CD14-positive monocyte (primary cell): ENCODE data around the gene LHFPL5. TPM values are rescaled to one million over a fixed set of nuclear protein-coding genes. Genes with fewer than 3 reads are reported as not detected.

Source experiments
- DNase-seq, 3 donors: peaks; one replicate each; pipeline ENCODE4 v3.0.0-alpha.2; 2011 to 2022
- H2AFZ ChIP-seq: 2 replicates; pipeline ENCODE4 v1.6.0; 2012; ENCODE audit warnings: mild to moderate bottlenecking, low read depth, low read length, inconsistent platforms; ENCODE audit not compliant: insufficient read depth, poor library complexity, severe bottlenecking
- H3K27ac ChIP-seq, 2 donors: 1 replicate in 1 of 2; 2 replicates in 1 of 2; pipeline ENCODE4 v1.5.1; 2012 to 2013; ENCODE audit warnings: low read length in 2 of 2, control low read depth in 1 of 2, inconsistent platforms in 1 of 2, low read depth in 1 of 2, mild to moderate bottlenecking in 1 of 2
- H3K27me3 ChIP-seq, 2 donors: one replicate each; pipeline versions ENCODE4 v1.6.0 to v1.6.1; 2011 to 2013; ENCODE audit warnings: low read length in 2 of 2; ENCODE audit not compliant: control insufficient read depth in 2 of 2, insufficient read depth in 2 of 2
- H3K36me3 ChIP-seq, 2 donors: replicated peaks in 1 of 2; 1 replicate in 1 of 2; 2 replicates in 1 of 2; pipeline versions ENCODE4 v1.5.1 to v1.6.1; 2012 to 2013; ENCODE audit warnings: low read length in 2 of 2, control low read depth in 1 of 2, inconsistent platforms in 1 of 2, mild to moderate bottlenecking in 1 of 2; ENCODE audit not compliant: insufficient read depth in 2 of 2, control insufficient read depth in 1 of 2
- H3K4me1 ChIP-seq, 2 donors: 1 replicate in 1 of 2; 2 replicates in 1 of 2; pipeline versions ENCODE4 v1.5.1 to v1.6.1; 2012 to 2013; ENCODE audit warnings: low read length in 2 of 2, control low read depth in 1 of 2, inconsistent platforms in 1 of 2, mild to moderate bottlenecking in 1 of 2, moderate library complexity in 1 of 2; ENCODE audit not compliant: insufficient read depth in 2 of 2, control insufficient read depth in 1 of 2
- H3K4me2 ChIP-seq: replicated peaks from 2 replicates; pipeline ENCODE3; 2012; ENCODE audit warnings: low read length, moderate library complexity, mild to moderate bottlenecking; ENCODE audit not compliant: poor library complexity, severe bottlenecking; ENCODE audit errors: extremely low read depth
- H3K4me3 ChIP-seq, 3 experiments: fragments of 200-600 bp in 1 of 3; sonication (generic) in 1 of 3; replicated peaks in 1 of 3; 1 replicate in 2 of 3; 2 replicates in 1 of 3; pipeline ENCODE4 v1.5.1; 2011 to 2013; ENCODE audit warnings: low read length in 3 of 3, mild to moderate bottlenecking in 3 of 3, control low read depth in 2 of 3, low read depth in 2 of 3, inconsistent platforms in 1 of 3, moderate library complexity in 1 of 3
- H3K79me2 ChIP-seq: 2 replicates; pipeline ENCODE4 v1.6.0; 2012; ENCODE audit warnings: mild to moderate bottlenecking, control low read depth, inconsistent platforms, low read length, moderate library complexity; ENCODE audit not compliant: insufficient read depth
- H3K9ac ChIP-seq: 2 replicates; pipeline ENCODE4 v1.6.0; 2017; ENCODE audit warnings: low read length, mild to moderate bottlenecking; ENCODE audit not compliant: insufficient read depth, poor library complexity, severe bottlenecking
- H3K9me3 ChIP-seq, 2 donors: replicated peaks in 1 of 2; 1 replicate in 1 of 2; 2 replicates in 1 of 2; pipeline versions ENCODE4 v1.5.1 to v1.6.1; 2012 to 2013; ENCODE audit warnings: low read length in 2 of 2, control low read depth in 1 of 2; ENCODE audit not compliant: control insufficient read depth in 1 of 2, insufficient read depth in 1 of 2
- H4K20me1 ChIP-seq: 2 replicates; pipeline ENCODE4 v1.6.0; 2012; ENCODE audit warnings: mild to moderate bottlenecking, low read length, control low read depth, moderate library complexity; ENCODE audit not compliant: insufficient read depth
- H3K27ac Mint-ChIP-seq, 7 donors: one replicate each; pipeline ENCODE4 v1.8.0; 2020; ENCODE audit warnings: mild to moderate bottlenecking in 7 of 7, mixed read lengths in 7 of 7, moderate library complexity in 6 of 7, inconsistent platforms in 2 of 7
- H3K27me3 Mint-ChIP-seq, 3 donors: one replicate each; pipeline ENCODE4 v1.8.0; 2021 to 2022; ENCODE audit warnings: low read depth in 3 of 3, mild to moderate bottlenecking in 3 of 3, mixed read lengths in 3 of 3, moderate library complexity in 3 of 3, inconsistent platforms in 1 of 3
- H3K36me3 Mint-ChIP-seq, 2 donors: one replicate each; pipeline ENCODE4 v1.8.0; 2020; ENCODE audit warnings: mixed read lengths in 2 of 2, inconsistent platforms in 1 of 2, mild to moderate bottlenecking in 1 of 2
- H3K4me1 Mint-ChIP-seq: one replicate; pipeline ENCODE4 v1.8.0; 2020; ENCODE audit warnings: mild to moderate bottlenecking, mixed read lengths
- H3K4me3 Mint-ChIP-seq, 2 donors: one replicate each; pipeline ENCODE4 v1.8.0; 2020; ENCODE audit warnings: mild to moderate bottlenecking in 2 of 2, mixed read lengths in 2 of 2, moderate library complexity in 1 of 2
- H3K9me3 Mint-ChIP-seq, 7 donors: one replicate each; pipeline ENCODE4 v1.8.0; 2020 to 2022; ENCODE audit warnings: mixed read lengths in 7 of 7, mild to moderate bottlenecking in 6 of 7, moderate library complexity in 6 of 7, inconsistent platforms in 2 of 7
- WGBS: methylation state at CpG from one replicate; pipeline ENCODE4 v1.1.5; 2013; ENCODE audit warnings: missing lambda C conversion rate; ENCODE audit not compliant: insufficient coverage; 5-methylcytosine and 5-hydroxymethylcytosine counted together
- intact Hi-C, 2 donors: fragments of 100-400 bp; cut with micrococcal nuclease; formaldehyde crosslinking; loops; one replicate each; pipeline versions ENCODE4 v1.15.0 to v1.15.1; 2023
- polyA plus RNA-seq, 3 donors: library from polyadenylated mRNA; depleted of rRNA in 1 of 3; unstranded in 2 of 3; stranded (reverse) in 1 of 3; fragments of 300-500 nt in 2 of 3; fragments of >200 nt in 1 of 3; fragmentation: Illumina TruSeq in 2 of 3; gene quantifications; 1 replicate in 2 of 3; 2 replicates in 1 of 3; pipeline ENCODE4 v1.2.3, GENCODE V29; 2012 to 2021
- TF ChIP-seq, protein P1 (sequence below): fragments of 200-600 bp; IDR thresholded peaks from one replicate; pipeline ENCODE4 v1.8.0; 2022; ENCODE audit warnings: antibody characterized with exemption, mild to moderate bottlenecking

LHFPL5 gene
- polyA plus RNA-seq, 3 donors: not detected

DNA sequence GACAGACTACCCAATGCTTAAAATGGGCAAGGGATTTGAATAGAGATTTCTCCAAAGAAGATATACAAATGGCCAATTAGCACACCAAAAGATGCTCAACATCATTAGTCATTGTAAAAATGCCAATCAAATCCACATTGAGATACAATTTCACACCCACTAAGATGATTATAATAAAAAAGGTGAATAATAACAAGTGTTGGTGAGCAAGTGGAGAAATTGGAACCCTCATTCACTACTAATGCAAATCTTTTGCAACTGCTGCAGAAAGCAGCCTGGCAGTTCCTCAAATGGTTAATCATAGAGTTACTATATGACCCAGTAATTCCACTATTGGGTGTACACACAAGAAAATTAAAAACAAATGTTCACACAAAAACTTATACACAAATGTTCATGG lies 12.4 kb downstream of the LHFPL5 start:
- Mint-ChIP-seq H3K27me3 (peaks cover 7 to 13% (median 10%) of the 10 kb centered on the region in 3 donors), H3K4me1 (no peaks in the 10 kb centered on the region), H3K9me3 (peaks cover 0 to 25% (median 18%) of the 10 kb centered on the region in 7 donors), H3K27ac (no peak overlapping the region), H3K36me3 (no peaks in the 10 kb centered on the region), H3K4me3 (no peak overlapping the region)
- H3K27me3 ChIP-seq: no peaks in the 10 kb centered on the region
- H3K27ac ChIP-seq: no peak overlapping the region
- H3K9me3 ChIP-seq: peaks cover 7 to 9% of the 10 kb centered on the region in 2 donors
- H3K4me1 ChIP-seq: no peaks in the 10 kb centered on the region
- H3K4me2 ChIP-seq: no peak overlapping the region
- no peaks in the 10 kb centered on the region for H3K36me3 ChIP-seq
- no peaks in the 10 kb centered on the region for H3K79me2 ChIP-seq
- no peaks in the 10 kb centered on the region for H4K20me1 ChIP-seq
- no peak overlapping the region for H2AFZ ChIP-seq
- TF ChIP-seq, protein P1, sequence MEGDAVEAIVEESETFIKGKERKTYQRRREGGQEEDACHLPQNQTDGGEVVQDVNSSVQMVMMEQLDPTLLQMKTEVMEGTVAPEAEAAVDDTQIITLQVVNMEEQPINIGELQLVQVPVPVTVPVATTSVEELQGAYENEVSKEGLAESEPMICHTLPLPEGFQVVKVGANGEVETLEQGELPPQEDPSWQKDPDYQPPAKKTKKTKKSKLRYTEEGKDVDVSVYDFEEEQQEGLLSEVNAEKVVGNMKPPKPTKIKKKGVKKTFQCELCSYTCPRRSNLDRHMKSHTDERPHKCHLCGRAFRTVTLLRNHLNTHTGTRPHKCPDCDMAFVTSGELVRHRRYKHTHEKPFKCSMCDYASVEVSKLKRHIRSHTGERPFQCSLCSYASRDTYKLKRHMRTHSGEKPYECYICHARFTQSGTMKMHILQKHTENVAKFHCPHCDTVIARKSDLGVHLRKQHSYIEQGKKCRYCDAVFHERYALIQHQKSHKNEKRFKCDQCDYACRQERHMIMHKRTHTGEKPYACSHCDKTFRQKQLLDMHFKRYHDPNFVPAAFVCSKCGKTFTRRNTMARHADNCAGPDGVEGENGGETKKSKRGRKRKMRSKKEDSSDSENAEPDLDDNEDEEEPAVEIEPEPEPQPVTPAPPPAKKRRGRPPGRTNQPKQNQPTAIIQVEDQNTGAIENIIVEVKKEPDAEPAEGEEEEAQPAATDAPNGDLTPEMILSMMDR: no peak
- H3K4me3 ChIP-seq: no peak overlapping the region
- no peak for DNase-seq
- intact Hi-C loops: no loop called here
- no peak overlapping the region for H3K9ac ChIP-seq

DNA sequence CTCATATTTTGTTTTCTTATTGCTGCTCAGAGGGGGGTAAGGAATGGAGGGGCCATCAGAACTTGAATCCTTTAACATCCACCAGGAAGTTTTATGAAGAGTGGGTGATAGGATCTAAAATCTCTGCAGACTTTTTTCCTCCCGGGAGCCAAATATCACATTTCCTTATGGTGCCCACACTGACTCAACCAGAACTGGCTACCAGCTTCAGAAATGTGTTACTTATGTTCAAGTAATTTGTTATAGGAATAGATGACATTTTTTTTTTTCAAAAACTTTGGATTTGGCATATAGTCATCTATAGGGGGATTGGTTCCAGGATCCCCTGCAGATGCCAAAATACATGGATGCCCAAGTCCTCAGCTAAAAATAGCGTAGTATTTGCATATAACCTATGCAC lies 18.4 kb downstream of the LHFPL5 start:
- H3K79me2 ChIP-seq: no peaks in the 10 kb centered on the region
- Mint-ChIP-seq H3K27me3 (peaks cover 9 to 11% (median 10%) of the 10 kb centered on the region in 3 donors), H3K27ac (no peak overlapping the region), H3K4me3 (no peak overlapping the region), H3K9me3 (peaks cover 0 to 2% (median 0%) of the 10 kb centered on the region in 7 donors), H3K4me1 (no peaks in the 10 kb centered on the region), H3K36me3 (no peaks in the 10 kb centered on the region)
- no peaks in the 10 kb centered on the region for H3K27me3 ChIP-seq
- H3K9ac ChIP-seq: no peak overlapping the region
- TF ChIP-seq, protein P1: no peak
- H3K9me3 ChIP-seq: no peaks in the 10 kb centered on the region
- H3K4me3 ChIP-seq: no peak overlapping the region
- DNase-seq: no peak
- H3K27ac ChIP-seq: no peak overlapping the region
- H3K4me1 ChIP-seq: no peaks in the 10 kb centered on the region
- H4K20me1 ChIP-seq: no peaks in the 10 kb centered on the region
- no peaks in the 10 kb centered on the region for H3K36me3 ChIP-seq
- intact Hi-C loops: no loop called here
- H3K4me2 ChIP-seq: no peak overlapping the region
- no peak overlapping the region for H2AFZ ChIP-seq
- no CpG with 5 or more reads among the region's 2 CpGs for WGBS
